Measurements from ENCODE around the gene PANX1.

PANX1 gene

DNA sequence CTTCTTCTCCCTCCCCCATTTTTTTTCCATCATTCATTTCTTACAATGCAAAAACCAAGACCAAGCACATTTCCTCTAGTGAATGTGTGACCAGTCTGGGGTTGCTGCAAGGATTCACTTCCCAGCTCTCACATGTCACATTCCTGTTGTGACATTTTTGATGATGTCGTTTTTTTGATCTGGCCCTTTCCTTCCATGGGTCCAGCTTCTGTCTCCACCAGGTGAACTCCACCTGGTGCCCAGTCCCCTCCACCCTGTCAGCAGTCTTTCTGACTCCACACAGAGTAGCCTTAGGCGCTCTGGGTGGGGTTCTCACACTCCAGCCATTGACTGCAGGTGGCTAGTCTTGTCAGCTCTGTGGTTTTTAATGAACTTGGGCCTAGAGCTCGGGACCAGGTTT, 15.6 kb downstream of the PANX1 start:
- Histone ChIP-seq H3K36me3 (replicated peaks; ENCODE audit: low read depth, low read length) (no peaks in the 10 kb centered on the region), H3K9ac (ENCODE audit: low read length) (no peak overlapping the region), H3K27ac (ENCODE audit: low read length) (no peak overlapping the region), H3K4me1 (ENCODE audit: low read length) (no peaks in the 10 kb centered on the region), H3K27me3 (ENCODE audit: low read depth, low read length) (no peaks in the 10 kb centered on the region), H3K4me3 (ENCODE audit: low read length) (no peak overlapping the region), H2AFZ (ENCODE audit: low read depth, low read length) (no peak overlapping the region), H4K20me1 (ENCODE audit: insufficient read depth, low read length) (peaks cover 72% of the 10 kb centered on the region), H3K79me2 (ENCODE audit: low read length) (peaks cover 87% of the 10 kb centered on the region), H3K9me3 (ENCODE audit: insufficient read depth, low read length) (no peaks in the 10 kb centered on the region), H3K4me2 (ENCODE audit: low read length) (no peak overlapping the region)
- TF ChIP-seq EZH2phosphoT487 (IDR thresholded peaks at IDR 0.05; ENCODE audit: low read depth) = no peak
- TF ChIP-seq, protein P1, sequence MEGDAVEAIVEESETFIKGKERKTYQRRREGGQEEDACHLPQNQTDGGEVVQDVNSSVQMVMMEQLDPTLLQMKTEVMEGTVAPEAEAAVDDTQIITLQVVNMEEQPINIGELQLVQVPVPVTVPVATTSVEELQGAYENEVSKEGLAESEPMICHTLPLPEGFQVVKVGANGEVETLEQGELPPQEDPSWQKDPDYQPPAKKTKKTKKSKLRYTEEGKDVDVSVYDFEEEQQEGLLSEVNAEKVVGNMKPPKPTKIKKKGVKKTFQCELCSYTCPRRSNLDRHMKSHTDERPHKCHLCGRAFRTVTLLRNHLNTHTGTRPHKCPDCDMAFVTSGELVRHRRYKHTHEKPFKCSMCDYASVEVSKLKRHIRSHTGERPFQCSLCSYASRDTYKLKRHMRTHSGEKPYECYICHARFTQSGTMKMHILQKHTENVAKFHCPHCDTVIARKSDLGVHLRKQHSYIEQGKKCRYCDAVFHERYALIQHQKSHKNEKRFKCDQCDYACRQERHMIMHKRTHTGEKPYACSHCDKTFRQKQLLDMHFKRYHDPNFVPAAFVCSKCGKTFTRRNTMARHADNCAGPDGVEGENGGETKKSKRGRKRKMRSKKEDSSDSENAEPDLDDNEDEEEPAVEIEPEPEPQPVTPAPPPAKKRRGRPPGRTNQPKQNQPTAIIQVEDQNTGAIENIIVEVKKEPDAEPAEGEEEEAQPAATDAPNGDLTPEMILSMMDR (IDR thresholded peaks at IDR 0.05; ENCODE audit: low read depth, low read length) = no peak

DNA sequence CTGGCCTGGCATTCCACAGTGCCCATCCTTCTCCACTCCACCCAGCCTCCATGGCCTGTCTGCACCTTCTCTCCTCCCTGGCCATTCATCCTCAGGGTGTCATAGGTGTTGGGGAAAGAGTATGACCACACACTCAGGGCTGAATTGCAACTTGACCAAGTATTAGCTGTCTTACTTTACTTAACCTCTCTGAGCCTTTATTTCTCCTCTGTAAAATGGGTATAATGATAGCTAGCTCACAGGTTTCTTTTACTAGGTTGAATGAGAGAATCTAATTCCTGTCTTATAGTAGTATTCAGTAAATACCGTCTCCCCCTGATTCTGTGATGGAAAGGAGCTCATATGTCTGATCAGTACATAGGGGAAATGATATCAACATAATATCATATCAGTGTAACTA, 16.0 kb downstream of the PANX1 start:
- TF ChIP-seq, protein P1 (IDR thresholded peaks at IDR 0.05; ENCODE audit: low read depth, low read length) = no peak
- TF ChIP-seq EZH2phosphoT487 (IDR thresholded peaks at IDR 0.05; ENCODE audit: low read depth) = no peak

DNA sequence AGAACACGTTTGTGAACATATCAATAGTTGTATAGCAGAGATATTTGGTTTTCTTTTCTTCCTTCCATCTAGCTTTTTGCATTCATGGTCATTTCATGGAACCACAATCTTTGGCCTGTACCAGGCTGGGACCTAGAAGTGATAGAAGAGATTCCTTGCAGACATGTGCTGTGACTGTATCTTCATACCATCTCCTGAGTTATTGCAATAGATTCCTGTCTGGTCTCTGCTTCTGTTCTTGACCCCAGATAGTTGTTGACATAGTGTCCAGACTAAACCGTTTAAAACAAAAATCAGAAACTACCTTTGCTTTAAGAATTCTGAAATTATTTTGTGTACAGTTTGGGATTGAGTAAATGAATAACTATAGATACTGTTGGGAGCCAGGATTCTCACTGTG, 16.8 kb downstream of the PANX1 start:
- no peak for TF ChIP-seq EZH2phosphoT487 (IDR thresholded peaks at IDR 0.05; ENCODE audit: low read depth)
- TF ChIP-seq, protein P1 (IDR thresholded peaks at IDR 0.05; ENCODE audit: low read depth, low read length) = no peak
- H4K20me1 ChIP-seq (ENCODE audit: insufficient read depth, low read length) = peaks cover 73% of the 10 kb centered on the region
- no peaks in the 10 kb centered on the region for H3K27me3 ChIP-seq (ENCODE audit: low read depth, low read length)
- no peak overlapping the region for H2AFZ ChIP-seq (ENCODE audit: low read depth, low read length)
- H3K9me3 ChIP-seq (ENCODE audit: insufficient read depth, low read length) = no peaks in the 10 kb centered on the region
- H3K27ac ChIP-seq (ENCODE audit: low read length) = no peak overlapping the region
- H3K79me2 ChIP-seq (ENCODE audit: low read length) = peaks cover 87% of the 10 kb centered on the region
- no peak overlapping the region for H3K4me2 ChIP-seq (ENCODE audit: low read length)
- no peak overlapping the region for H3K4me3 ChIP-seq (ENCODE audit: low read length)
- H3K36me3 ChIP-seq (replicated peaks; ENCODE audit: low read depth, low read length) = no peaks in the 10 kb centered on the region
- no peaks in the 10 kb centered on the region; the same call in 1 of the 2 replicates for H3K4me1 ChIP-seq (ENCODE audit: low read length)
- H3K9ac ChIP-seq (ENCODE audit: low read length) = no peak overlapping the region

More for the DNA sequence above, 16.0 kb downstream of the PANX1 start:
- H3K4me3 ChIP-seq (ENCODE audit: low read length) = no peak overlapping the region
- no peaks in the 10 kb centered on the region for H3K36me3 ChIP-seq (replicated peaks; ENCODE audit: low read depth, low read length)
- H4K20me1 ChIP-seq (ENCODE audit: insufficient read depth, low read length) = peaks cover 73% of the 10 kb centered on the region
- H3K4me1 ChIP-seq (ENCODE audit: low read length) = no peaks in the 10 kb centered on the region
- no peak overlapping the region for H3K4me2 ChIP-seq (ENCODE audit: low read length)
- H3K27me3 ChIP-seq (ENCODE audit: low read depth, low read length) = no peaks in the 10 kb centered on the region
- peaks cover 87% of the 10 kb centered on the region for H3K79me2 ChIP-seq (ENCODE audit: low read length)
- no peaks in the 10 kb centered on the region for H3K9me3 ChIP-seq (ENCODE audit: insufficient read depth, low read length)
- no peak overlapping the region for H2AFZ ChIP-seq (ENCODE audit: low read depth, low read length)
- no peak overlapping the region for H3K9ac ChIP-seq (ENCODE audit: low read length)
- no peak overlapping the region for H3K27ac ChIP-seq (ENCODE audit: low read length)

DNA sequence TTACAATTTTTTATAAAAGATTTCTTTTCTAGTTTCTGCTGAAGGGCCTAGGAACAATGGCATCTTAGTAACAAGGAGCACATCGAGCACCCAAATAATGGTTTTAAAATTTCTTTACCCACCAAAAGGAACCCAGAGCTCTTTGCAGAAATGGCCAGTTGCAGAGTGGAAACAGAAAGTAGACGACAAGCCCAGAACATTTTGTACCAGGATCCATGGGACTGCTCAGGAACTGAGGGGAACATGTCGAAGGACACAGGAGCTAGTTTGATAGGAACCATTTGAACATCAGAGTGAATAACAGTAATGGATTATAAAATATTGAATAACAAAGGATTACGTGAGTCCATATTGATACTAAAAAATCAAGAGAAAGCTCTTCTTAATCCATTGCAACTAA, 17.3 kb downstream of the PANX1 start:
- Histone ChIP-seq H3K4me2 (ENCODE audit: low read length) (no peak overlapping the region), H3K36me3 (replicated peaks; ENCODE audit: low read depth, low read length) (no peaks in the 10 kb centered on the region), H3K9ac (ENCODE audit: low read length) (no peak overlapping the region), H3K27ac (ENCODE audit: low read length) (no peak overlapping the region), H3K79me2 (ENCODE audit: low read length) (peaks cover 90% of the 10 kb centered on the region), H2AFZ (ENCODE audit: low read depth, low read length) (no peak overlapping the region), H3K4me3 (ENCODE audit: low read length) (no peak overlapping the region), H3K4me1 (ENCODE audit: low read length) (peaks cover 4% of the 10 kb centered on the region), H4K20me1 (ENCODE audit: insufficient read depth, low read length) (peaks cover 78% of the 10 kb centered on the region), H3K27me3 (ENCODE audit: low read depth, low read length) (no peaks in the 10 kb centered on the region), H3K9me3 (ENCODE audit: insufficient read depth, low read length) (no peaks in the 10 kb centered on the region)
- no peak for TF ChIP-seq EZH2phosphoT487 (IDR thresholded peaks at IDR 0.05; ENCODE audit: low read depth)
- TF ChIP-seq, protein P1 (IDR thresholded peaks at IDR 0.05; ENCODE audit: low read depth, low read length) = no peak
